ENCODE measurements around the gene SETD2.
A peak's percentile ranks its signal among the peaks of the same experiment; 100 is the strongest.

SETD2 gene

GRCh38 chr3:46990573-46991374, 173.1 kb downstream of the SETD2 start:
- DNase-seq (ENCODE audit: low spot score) = no peak
- TF ChIP-seq CTCF (IDR thresholded peaks at IDR 0.05; ENCODE audit: extremely low read depth, missing control alignments) = no peak

GRCh38 chr3:46989146-46989810, 174.6 kb downstream of the SETD2 start:
- no peak for TF ChIP-seq CTCF (IDR thresholded peaks at IDR 0.05; ENCODE audit: extremely low read depth, missing control alignments)
- no peak for DNase-seq (ENCODE audit: low spot score)

GRCh38 chr3:46988616-46989015, 175.3 kb downstream of the SETD2 start:
- no peak for DNase-seq (ENCODE audit: low spot score)
- TF ChIP-seq CTCF (IDR thresholded peaks at IDR 0.05; ENCODE audit: extremely low read depth, missing control alignments) = no peak

- DNase-seq (ENCODE audit: low spot score) = peak; percentile 89
- TF ChIP-seq CTCF (IDR thresholded peaks at IDR 0.05; ENCODE audit: extremely low read depth, missing control alignments) = no peak
Measured at GRCh38 chr3:46987743-46988401, 176.0 kb downstream of the SETD2 start.

GRCh38 chr3:46987319-46987742, 176.6 kb downstream of the SETD2 start:
- no peak for TF ChIP-seq CTCF (IDR thresholded peaks at IDR 0.05; ENCODE audit: extremely low read depth, missing control alignments)
- no peak for DNase-seq (ENCODE audit: low spot score)

- DNase-seq (ENCODE audit: low spot score) = no peak
- TF ChIP-seq CTCF (IDR thresholded peaks at IDR 0.05; ENCODE audit: extremely low read depth, missing control alignments) = no peak
Measured at GRCh38 chr3:46986782-46987310, 177.1 kb downstream of the SETD2 start.
